DMS114 treated with DMSO at 0.1 percent for 48 hours (cell line): ENCODE results near the gene TRIM2.

Source experiments
- DNase-seq: peaks from one replicate; lab custom pipeline; 2025; ENCODE audit not compliant: unreplicated experiment; lab: John Stamatoyannopoulos, UW

The TRIM2 gene

GRCh38 chr4:153271820-153272219, 67.6 kb downstream of the TRIM2 start:
- no peak for DNase-seq

- DNase-seq: no peak
Observed at GRCh38 chr4:153273751-153274150, 69.5 kb downstream of the TRIM2 start.

GRCh38 chr4:153274967-153275366, 70.7 kb downstream of the TRIM2 start:
- DNase-seq: no peak

- no peak for DNase-seq
Observed at GRCh38 chr4:153275380-153276276, 71.4 kb downstream of the TRIM2 start.

GRCh38 chr4:153276971-153277370, 72.7 kb downstream of the TRIM2 start:
- no peak for DNase-seq

- DNase-seq: no peak
Observed at GRCh38 chr4:153281476-153281875, 77.2 kb downstream of the TRIM2 start.

GRCh38 chr4:153282023-153282422, 77.8 kb downstream of the TRIM2 start:
- DNase-seq: no peak

GRCh38 chr4:153283260-153283659, 79.0 kb downstream of the TRIM2 start:
- no peak for DNase-seq

- DNase-seq: no peak
Observed at GRCh38 chr4:153290134-153290533, 85.9 kb downstream of the TRIM2 start.

GRCh38 chr4:153291562-153291961, 87.3 kb downstream of the TRIM2 start:
- DNase-seq: no peak

- DNase-seq: no peak
Observed at GRCh38 chr4:153292897-153293741, 88.9 kb downstream of the TRIM2 start.

GRCh38 chr4:153293742-153294057, 89.5 kb downstream of the TRIM2 start:
- DNase-seq: no peak

- DNase-seq: no peak
Observed at GRCh38 chr4:153294631-153295030, 90.4 kb downstream of the TRIM2 start.

GRCh38 chr4:153295131-153295755, 91.0 kb downstream of the TRIM2 start:
- DNase-seq: no peak

GRCh38 chr4:153296040-153296823, 92.0 kb downstream of the TRIM2 start:
- DNase-seq: no peak

GRCh38 chr4:153297116-153297515, 92.9 kb downstream of the TRIM2 start:
- DNase-seq: no peak

- no peak for DNase-seq
Observed at GRCh38 chr4:153310793-153311192, 106.5 kb downstream of the TRIM2 start.

- no peak for DNase-seq
Observed at GRCh38 chr4:153314915-153315314, 110.7 kb downstream of the TRIM2 start.

- DNase-seq: peak; percentile 10
Observed at GRCh38 chr4:153318696-153319320, 114.6 kb downstream of the TRIM2 start.

- no peak for DNase-seq
Observed at GRCh38 chr4:153322791-153323190, 118.5 kb downstream of the TRIM2 start.
